Neural progenitor cell (in vitro differentiated cells): ENCODE measurements around the gene ATP5PD.

ENCODE experiments used
- CTCF ChIP-seq: fragments of 200-600 bp; sonication (generic); IDR thresholded peaks from 2 replicates; pipeline ENCODE4 v1.5.1; 2017; ENCODE audit warnings: antibody characterized with exemption, mild to moderate bottlenecking
- EZH2 ChIP-seq: fragments of 200-600 bp; sonication (generic); IDR thresholded peaks from 2 replicates; pipeline ENCODE4 v1.6.1; 2017; ENCODE audit warnings: antibody characterized with exemption, mild to moderate bottlenecking, moderate library complexity
- EZH2phosphoT487 ChIP-seq: fragments of 200-600 bp; sonication (generic); IDR thresholded peaks from 2 replicates; pipeline ENCODE4 v1.6.1; 2017; ENCODE audit warnings: antibody characterized with exemption

- TF ChIP-seq CTCF: no peak
- no peak for TF ChIP-seq EZH2
- TF ChIP-seq EZH2phosphoT487: no peak
These were observed 14.3 kb upstream of the ATP5PD start for GRCh38 chr17:75061055-75061438.
